Stimulated activated CD4-positive, alpha-beta T cell treated with anti-CD3 and anti-CD28 coated beads, TNF-alpha, amount 100 ng/mL, for 1 hour (primary cell): Measurements from ENCODE around the gene CDH1.
"Not testable (repeated sequence)": the region's sequence is repeated elsewhere in the genome, so short reads cannot be mapped to it uniquely, and the experiment has no call there.

ENCODE experiments used
- DNase-seq, 3 donors: peaks; one replicate each; pipeline ENCODE4 v3.0.0-alpha.2; 2020; ENCODE audit warnings: low read depth in 3 of 3, low spot score in 1 of 3

Gene CDH1

DNA sequence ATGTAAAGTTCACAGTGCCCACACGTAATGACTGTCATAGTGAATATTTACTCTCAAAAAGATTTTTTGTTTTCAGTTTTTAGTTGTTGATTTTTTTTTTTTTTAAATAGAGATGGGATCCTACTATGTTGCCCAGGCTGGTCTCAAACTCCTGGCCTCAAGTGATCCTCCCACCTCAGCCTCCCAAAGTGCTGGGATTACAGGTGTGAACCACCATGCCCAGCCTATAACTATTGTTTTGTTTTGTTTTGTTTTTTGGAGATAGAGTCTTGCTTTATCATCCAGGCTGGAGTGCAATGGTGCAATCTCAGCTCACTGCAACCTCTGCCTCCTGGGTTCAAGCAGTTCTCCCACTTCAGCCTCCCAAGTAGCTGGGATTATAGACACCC lies 50.3 kb downstream of the CDH1 start:
- not testable (repeated sequence) for DNase-seq

DNA sequence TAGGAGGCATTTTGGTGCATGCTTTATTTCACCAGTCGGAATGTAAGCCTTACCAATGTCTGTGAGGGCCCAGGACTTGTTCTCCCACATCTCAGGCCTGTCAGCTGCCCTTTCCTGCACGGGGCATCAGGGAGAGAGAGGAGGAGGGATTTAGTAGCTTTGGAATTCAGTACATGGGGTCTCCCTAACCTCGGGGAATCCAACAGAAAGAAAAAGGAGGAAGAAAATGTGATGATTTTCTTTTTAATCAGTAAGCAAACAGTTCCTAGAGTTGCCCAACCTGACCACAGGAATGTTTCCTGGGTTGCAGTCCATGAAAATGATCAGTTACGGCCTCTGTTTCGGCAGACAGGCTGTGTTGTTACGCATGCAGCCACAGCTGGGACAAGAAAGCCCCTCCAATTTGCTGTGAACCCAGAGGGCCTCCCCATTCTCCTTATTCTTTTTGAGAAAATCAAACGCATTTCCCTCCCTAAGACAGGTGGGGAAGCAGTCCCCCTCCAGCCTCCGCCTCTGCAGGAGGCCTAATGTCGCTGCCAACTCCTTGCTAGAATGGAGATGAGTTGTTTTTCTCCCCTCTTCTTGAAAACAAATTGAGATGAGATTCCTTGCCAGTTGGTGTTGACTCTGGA lies 53.2 kb downstream of the CDH1 start:
- DNase-seq = no peak

DNA sequence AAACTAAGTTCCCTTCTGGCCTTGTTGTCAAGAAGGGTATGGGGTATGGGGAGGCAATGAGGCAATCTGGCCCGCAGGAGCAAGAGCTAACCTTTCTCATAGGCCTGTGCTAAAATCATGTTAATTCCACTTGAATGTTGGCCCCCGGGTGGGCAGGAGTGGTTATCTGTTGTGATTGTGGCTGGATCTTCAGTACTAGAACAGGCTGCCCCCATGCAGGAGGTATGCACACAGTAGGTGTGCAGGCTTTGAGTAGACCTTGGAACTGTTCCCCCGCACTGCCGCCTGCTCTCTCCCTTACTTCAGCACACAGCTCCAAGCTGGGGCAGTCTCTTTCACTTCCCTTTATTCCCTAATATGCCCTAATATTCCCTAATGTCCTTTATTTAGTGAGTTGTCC lies 53.9 kb downstream of the CDH1 start:
- no peak for DNase-seq

DNA sequence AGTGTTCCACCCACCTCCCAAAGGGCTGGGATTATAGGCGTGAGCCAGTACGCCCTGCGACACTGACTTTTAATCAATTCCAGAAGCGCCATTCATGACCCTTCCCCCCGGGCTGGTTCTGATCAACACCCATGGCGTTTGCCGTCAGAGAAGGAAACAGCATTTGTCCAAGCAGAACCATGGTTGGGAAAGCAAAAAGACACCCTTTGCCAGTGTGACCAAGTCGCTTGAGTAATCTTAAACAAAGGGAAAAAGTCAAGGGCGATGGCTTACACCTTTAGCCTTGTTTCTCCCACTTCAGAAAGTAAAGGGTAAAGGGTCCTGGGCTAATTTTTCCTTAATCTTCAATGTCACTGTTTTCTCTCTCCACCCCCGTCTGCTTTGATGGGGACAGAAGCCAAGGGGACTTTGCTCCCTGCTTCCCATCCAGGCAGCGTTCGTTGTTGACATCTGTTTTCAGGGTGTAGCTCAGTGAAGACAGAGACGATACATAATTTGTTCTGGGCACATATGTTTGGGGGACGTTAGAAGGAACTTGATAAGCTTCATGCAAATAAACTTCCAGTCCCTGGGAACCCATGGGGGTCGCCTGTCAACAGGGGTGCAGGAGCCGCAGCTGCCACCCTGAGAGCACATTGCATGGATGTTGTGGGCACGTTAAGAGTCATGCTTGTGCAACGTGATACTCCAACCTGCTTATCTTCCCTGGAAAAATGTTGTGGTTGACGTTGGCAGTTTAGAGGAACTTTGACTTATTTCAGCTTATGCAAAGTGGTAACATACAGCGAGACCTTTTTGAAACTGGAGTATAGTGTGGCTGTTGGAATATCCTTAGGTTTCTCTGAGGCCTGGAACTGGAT lies 55.6 kb downstream of the CDH1 start:
- no peak for DNase-seq

DNA sequence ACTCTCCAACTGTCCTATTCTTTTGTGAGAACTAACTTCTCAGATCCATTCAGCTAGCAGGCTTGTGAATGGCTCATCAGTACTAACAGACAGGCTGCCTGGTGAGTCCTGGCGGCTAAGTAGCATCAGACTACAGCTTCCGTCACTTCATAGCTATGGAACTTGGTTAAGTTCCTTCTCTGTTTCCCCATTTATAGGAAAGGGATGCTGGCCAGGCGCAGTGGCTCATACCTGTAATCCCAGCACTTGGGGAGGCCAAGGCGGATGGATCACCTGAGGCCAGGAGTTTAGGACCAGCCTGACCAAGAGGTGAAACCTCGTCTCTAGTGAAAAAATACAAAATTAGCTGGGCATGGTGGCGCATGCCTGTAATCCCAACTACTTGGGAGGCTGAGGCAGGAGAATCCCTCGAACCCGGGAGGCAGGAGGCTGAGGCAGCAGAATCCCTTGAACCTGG lies 56.3 kb downstream of the CDH1 start:
- DNase-seq = no peak

DNA sequence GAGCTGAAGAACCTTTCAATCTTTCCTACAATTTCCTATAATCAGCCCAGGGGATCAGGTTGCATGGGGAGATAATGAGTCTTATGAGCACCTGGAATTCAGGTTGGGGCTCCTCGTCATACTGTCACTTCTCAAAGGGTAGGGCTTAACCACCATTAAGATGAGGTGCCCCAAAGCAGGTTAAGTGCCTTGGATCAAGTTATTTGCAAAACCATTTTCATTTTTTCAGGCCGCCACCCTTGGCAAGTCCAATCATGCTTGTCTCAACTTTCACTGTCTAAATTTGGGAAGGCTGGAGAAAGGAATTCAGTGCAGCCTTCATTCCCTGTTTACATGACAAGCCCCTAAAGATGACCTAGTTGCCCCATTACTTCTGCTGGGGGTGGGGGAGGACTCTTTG lies 61.3 kb downstream of the CDH1 start:
- no peak for DNase-seq

DNA sequence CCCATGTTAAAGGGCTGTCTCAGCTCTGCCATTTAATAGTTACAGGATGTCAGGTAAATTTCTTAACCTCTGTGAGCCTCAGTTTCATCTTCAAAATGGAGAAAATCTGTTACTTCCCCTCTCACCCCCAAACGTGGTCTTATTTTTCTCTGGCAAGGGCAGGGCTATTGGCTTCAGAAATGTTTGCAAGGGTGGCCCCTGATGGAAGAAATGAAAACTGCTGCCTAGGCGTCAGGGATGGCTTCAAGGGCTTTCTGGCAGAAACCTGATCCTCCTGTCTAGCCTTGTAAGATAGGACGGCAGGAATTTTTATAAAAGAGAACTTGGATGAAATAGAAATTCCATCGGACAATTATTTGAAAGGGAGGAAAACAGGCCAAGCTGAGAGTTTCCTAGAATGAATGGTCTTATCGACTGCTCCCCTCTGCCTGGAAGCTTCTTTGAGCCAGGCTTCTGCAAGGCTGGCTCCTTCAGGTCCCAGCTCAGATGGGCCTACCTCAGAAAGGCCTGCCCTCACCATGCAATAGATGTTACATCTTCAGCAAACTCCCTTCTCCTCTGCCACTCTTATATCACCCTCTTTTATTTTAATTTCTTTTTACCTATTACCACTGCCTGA lies 63.3 kb downstream of the CDH1 start:
- DNase-seq = peak in 1 of 3 donors; percentile 16

DNA sequence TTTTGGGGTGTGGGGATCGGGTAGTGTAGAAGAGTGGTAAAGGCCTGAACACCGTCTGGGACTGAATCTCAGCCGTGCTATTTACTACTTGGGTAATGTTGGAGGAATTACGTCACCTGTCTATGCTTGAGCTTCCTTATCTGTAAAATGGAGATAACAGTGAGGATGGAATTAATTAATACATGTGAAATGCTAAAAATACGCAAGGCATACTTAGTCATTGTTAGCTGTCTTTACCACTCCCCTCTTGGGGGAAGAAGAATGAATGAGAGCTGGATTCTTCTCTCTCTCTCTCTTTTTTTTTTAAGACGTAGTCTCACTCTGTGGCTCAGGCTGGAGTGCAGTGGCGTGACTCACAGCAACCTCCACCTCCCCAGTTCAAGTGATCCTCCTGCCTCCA lies 65.1 kb downstream of the CDH1 start:
- DNase-seq = no peak

DNA sequence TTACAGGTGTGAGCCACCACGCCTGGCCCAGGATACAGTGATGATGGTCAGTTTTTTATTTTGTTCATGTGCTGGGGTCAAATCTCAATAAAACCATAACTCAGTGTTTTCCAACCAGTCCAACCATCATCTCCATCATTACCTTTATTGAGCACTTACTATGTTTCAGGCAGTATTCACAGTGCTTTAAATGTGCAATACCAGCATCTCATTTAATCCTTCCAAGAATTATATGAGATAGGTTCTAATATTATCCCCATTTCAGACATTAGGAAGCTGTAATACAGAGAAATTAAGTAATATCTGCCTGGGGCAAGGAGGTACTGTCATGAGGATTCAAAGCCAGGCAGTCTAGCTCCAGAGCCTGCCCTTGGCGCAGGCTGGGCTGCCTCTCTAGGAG lies 69.3 kb downstream of the CDH1 start:
- no peak for DNase-seq

DNA sequence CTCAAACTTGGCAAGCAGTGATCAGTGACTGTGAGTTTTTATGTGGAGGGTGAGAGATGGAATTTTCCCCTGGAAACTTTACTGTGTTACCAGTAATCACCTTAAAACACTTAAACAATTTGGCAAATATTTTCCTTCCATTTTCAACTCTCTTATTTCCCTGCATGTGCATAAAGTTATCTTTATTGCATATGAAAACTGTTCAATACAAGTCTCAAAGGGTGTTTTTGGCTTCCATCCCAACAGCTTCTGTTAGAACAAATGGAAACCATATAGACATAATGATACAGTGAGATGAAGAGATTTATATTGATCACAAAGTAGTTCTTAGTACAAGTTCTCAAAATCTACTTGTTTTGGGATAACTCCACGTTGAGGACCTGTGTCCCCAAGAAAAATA lies 69.9 kb downstream of the CDH1 start:
- no peak for DNase-seq

DNA sequence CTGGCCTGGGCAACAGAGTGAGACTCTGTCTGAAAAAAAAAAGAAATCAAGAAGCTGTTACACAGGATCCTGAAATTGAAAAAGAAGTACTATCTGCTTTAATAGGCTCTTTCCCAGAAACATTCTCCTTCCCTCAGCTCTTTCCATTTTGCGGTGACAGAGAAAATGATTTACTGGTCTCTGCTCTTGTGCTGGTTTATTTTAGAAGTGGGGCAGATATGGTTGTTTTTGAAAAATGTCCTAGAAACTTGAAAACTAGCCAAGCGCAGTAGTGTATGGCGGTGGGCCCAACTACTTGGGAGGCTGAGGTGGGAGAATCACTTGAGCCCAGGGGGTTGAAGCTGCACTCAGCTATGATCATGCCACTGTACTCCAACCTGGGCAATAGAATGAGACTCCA lies 77.4 kb downstream of the CDH1 start:
- no peak for DNase-seq

DNA sequence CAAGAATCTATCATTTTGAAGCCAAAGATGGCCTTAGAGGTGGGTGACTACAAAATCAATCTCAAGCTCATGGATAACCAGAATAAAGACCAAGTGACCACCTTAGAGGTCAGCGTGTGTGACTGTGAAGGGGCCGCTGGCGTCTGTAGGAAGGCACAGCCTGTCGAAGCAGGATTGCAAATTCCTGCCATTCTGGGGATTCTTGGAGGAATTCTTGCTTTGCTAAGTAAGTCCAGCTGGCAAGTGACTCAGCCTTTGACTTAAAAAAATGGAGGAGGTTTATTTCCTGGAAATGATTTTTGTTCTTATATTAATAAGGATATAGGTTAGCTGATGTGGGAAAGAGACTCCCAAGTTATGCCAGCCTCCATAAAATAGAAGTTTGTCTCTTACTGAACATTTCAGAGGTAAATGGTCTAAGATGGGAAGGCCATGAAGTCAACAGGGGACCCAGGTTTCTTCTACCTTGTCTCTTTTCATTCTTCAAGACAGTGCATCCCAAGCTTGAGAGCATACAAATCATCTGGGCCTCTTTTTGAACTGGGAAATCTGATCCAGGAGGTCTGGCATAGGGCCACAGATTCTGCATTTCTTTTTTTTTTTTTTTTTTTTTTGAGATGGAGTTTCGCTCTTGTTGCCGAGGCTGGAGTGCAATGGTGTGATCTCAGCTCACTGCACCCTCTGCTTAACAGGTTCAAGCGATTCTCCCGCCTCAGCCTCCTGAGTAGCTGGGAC lies 86.5 kb downstream of the CDH1 start:
- no peak for DNase-seq

DNA sequence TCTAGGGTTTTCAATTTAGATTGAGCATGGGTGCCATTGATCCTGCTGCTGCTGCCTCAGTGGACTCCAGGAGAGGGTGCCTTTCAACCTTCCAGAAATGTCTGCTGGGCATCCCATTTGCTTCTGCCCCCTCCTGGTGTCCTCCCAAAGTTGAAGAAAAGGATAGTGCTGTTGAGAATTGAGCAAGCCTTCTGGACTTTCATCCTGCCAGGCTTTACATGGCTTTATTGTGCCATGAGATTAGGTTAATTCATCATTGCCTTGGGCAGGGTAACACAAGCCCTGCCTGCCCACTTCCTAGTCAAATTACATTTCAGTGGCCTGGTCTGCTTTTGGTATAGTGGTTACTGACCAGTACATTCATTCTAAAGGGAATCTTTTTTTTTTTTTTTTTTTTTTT lies 88.3 kb downstream of the CDH1 start:
- DNase-seq = no peak

DNA sequence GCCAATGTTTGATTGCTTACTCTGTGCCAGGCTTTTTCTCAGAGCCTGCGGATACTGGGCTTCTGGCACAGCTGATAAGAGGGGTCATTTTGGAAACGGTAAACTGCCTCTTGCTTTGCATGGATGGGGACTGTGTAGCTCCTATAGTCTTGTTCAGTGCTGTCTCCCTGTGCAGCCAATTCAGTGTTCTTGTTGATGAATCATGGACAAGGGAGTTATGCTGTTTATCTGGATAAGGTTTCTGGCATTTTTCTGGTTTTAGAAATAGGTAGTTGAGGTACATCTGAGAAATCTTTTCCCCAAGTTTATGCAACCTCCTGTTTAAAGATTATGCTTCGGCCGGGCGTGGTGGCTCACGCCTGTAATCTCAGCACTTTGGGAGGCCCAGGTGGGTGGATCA lies 89.6 kb downstream of the CDH1 start:
- no peak for DNase-seq

DNA sequence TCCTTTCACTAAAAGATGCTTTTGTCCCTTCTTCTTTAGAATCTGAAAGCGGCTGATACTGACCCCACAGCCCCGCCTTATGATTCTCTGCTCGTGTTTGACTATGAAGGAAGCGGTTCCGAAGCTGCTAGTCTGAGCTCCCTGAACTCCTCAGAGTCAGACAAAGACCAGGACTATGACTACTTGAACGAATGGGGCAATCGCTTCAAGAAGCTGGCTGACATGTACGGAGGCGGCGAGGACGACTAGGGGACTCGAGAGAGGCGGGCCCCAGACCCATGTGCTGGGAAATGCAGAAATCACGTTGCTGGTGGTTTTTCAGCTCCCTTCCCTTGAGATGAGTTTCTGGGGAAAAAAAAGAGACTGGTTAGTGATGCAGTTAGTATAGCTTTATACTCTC lies 96.2 kb downstream of the CDH1 start:
- DNase-seq = no peak

DNA sequence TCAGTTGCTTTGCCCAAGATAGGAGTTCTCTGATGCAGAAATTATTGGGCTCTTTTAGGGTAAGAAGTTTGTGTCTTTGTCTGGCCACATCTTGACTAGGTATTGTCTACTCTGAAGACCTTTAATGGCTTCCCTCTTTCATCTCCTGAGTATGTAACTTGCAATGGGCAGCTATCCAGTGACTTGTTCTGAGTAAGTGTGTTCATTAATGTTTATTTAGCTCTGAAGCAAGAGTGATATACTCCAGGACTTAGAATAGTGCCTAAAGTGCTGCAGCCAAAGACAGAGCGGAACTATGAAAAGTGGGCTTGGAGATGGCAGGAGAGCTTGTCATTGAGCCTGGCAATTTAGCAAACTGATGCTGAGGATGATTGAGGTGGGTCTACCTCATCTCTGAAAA lies 97.5 kb downstream of the CDH1 start:
- no peak for DNase-seq

DNA sequence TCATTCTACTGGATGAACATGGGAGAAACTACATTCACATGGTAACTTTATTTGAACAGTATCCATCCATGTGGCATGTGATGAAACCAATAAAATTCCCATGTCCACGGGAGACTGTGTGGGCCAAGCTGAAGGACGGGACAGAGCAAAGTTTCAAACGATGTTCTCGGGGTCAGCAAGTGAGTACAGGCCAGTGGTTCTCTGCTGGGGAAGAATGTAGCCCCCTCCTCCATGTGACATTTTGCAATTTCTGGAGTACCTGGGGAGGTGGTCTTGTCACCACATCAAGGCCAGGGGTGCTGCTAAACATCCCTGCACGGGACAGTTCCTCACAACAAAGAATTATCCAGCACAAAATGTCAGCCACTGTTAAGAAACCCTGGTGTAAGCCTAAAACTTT lies 98.9 kb downstream of the CDH1 start:
- no peak for DNase-seq

DNA sequence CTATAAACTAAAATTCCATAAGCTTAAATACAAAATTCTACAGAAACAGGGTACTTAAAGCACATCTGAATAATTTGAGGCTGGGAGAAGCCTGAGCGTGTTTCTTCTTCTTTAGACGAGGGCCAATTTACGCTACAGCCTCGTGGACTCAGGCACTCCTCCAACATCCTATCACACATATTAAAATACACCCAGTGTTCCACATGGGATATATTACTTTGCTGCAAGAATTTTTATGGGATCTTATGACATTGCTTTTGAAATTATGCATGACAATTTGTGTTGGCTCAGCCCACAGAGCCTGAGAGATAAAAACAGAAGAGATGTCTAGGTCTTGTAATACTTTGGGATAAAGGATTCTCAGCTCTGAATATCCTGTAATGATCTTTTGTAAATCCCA lies 102.7 kb downstream of the CDH1 start:
- no peak for DNase-seq

DNA sequence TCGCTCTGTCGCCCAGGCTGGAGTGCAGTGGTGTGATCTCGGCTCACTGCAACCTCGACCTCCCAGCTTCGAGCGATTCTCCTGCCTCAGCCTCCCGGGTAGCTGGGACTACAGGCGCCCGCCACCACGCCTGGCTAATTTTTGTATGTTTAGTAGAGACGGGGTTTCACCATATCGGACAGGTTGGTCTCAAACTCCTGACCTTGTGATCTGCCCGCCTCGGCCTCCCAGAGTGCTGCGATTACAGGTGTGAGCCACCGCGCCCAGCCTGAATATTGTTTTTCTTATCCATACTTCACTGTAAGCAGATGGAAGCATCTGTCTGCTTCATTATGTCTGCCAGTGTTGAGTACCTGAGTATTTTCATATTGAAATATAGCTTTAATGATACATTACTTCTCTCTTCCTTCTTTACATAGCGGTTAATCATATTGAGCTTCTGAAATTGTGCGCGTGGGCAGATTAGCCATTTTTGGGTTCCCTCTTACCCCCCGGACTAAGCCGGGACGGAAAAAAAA lies 105.9 kb downstream of the CDH1 start:
- not testable (repeated sequence) for DNase-seq

DNA sequence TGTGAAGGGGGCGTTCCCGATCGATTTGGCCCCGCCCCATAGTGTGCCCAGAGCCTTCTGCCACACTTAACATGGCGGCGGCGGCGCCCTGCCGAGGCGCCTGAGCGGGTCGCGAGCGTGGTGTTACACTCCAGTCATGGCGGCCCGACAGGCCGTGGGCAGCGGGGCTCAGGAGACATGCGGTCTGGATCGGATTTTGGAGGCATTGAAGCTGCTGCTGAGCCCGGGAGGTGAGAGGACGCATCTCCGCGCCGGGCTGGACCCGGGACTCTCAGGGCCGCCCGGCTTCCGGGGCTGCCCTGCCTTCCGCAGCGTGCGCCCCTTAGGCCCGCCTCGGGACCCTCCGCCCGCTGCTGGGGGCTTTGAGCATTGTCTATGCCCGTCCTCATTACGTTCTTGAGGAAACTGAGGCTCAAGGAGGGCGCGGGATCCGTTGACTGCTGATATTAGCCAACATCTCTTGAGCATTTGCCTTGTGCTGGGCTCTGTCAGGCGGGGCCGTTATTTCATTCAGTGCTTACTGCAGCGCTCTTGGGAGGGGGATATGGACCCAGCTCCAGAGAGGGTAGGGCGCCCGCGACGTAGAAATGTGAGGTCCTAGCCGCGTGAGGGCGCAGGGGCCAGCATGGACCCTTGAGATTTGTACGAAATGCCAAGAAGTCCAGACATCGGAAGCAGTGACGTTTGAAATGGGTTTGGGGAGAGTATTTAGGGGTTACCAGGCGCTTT lies 106.6 kb downstream of the CDH1 start, which contains the start of gene TANGO6:
Gene TANGO6, plus strand, starts transcription at position 50 of the 729 bp plus-strand sequence. Its CDS starts 87 bp downstream, at position 137.
- peak; percentile 70 to 97 (median 84) for DNase-seq

DNA sequence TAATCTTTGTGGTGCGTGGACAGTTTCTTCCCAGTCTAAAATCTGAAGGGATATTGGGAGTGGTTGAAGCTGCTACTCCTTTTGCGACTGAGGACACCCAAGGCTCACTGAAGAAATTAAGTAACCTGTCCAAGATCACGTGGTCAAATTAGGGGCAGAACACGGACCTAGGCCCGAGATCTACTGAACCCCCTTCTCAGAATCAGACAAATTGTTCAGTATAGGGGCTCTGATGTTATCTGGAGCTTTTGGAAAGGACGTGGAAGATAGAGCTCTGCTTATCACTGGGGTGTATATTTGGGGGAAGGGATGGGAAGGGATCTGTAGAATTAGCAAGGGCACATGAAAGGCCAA lies 107.1 kb downstream of the CDH1 start:
- no peak for DNase-seq
